Left renal pelvis (tissue), 4 donors: ENCODE measurements around the gene OSBPL10. TPM values are rescaled to one million over a fixed set of nuclear protein-coding genes. Genes with fewer than 3 reads are reported as not detected.
"Not testable (repeated sequence)": the region's sequence is repeated elsewhere in the genome, so short reads cannot be mapped to it uniquely, and the experiment has no call there.

Source experiments
- DNase-seq, 4 donors: peaks; one replicate each; pipeline ENCODE4 v3.0.0-alpha.2; 2013; ENCODE audit warnings: low read depth in 4 of 4, low spot score in 3 of 4
- polyA plus RNA-seq, 4 donors: library from polyadenylated mRNA; unstranded; fragments of 120-200 nt; gene quantifications; one replicate each; pipeline ENCODE4 v1.2.1, GENCODE V29; 2013; ENCODE audit not compliant: insufficient read length in 4 of 4

The OSBPL10 gene
- polyA plus RNA-seq, 4 donors, result 14.3 to 21.3 (median 19.1) TPM

- DNase-seq, result no peak
These were observed 195.3 kb downstream of the OSBPL10 start for GRCh38 chr3:31785734-31786133.

- no peak for DNase-seq
These were observed 195.8 kb downstream of the OSBPL10 start for GRCh38 chr3:31785286-31785685.

DNA sequence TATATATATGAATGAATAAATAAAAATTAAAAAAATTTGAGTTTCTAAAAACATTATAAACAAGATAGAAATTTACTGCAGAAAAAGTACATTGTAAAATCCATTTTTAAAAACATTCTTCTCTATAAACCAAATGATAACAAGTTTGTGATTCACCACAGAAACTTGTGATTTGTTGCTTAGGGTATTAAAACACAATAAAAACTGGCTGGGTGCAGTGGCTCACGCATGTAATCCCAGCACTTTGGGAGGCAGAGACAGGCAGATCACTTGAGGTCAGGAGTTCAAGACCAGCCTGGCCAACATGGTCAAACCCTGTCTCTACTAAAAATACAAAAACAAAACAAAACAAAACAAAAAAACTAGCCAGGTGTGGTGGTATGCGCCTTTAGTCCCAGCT is 197.2 kb downstream of the OSBPL10 start:
- not testable (repeated sequence) for DNase-seq

DNA sequence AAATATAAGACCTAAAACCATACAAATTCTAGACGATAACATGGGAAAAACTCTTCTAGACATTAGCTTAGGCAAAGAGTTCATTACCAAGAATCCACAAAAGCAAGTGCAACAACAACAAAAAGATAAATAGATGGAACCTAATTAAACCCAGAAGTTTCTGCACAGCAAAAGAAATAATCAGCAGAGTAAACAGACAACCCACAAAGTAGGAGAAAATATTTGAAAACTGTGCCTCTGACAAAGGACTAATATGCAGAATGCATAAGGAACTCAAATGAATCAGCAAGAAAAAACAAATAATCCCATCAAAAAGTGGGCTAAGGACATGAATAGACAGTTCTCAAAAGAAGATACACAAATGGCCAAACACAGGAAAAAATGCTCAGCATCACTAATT is 198.8 kb downstream of the OSBPL10 start:
- DNase-seq, result not testable (repeated sequence)

DNA sequence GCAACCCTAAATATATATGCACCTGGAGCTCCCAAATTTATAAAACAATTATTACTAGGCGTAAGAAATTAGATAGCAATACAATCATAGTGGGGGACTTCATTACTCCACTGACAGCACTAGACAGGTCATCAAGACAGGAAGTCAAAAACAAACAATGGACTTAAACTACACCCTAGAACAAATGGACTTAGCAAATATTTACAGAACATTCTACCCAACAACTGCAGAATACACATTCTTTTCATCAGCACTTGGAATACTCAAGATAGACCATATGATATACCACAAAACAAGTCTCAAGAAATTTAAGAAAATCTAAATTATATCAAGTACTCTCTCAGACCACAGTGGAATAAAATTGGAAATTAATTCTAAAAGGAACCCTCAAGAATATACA is 201.5 kb downstream of the OSBPL10 start:
- DNase-seq, result no peak

DNA sequence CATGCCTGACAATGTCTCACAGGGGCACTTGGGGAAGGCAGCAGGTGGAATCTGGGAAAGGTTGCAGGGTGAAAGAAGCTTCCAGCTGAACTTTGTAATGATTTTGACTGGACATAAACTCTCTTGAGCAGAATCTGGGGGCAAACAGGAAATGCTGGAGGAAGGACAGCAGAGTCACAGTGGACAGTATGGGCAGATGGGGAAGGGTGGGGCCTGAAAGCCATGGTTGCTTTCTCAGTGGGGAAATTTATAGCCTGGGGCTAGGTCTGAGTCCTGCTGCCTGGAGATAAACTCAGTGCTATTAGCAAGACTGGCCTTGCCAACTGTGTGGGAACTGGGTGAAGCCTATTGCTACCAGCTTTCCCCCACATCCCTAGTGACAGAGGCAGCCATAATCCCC is 203.2 kb downstream of the OSBPL10 start:
- DNase-seq, result no peak

GRCh38 chr3:31777092-31777491 is 204.0 kb downstream of the OSBPL10 start:
- DNase-seq, result no peak

- no peak for DNase-seq
These were observed 205.0 kb downstream of the OSBPL10 start for GRCh38 chr3:31776016-31776415.

DNA sequence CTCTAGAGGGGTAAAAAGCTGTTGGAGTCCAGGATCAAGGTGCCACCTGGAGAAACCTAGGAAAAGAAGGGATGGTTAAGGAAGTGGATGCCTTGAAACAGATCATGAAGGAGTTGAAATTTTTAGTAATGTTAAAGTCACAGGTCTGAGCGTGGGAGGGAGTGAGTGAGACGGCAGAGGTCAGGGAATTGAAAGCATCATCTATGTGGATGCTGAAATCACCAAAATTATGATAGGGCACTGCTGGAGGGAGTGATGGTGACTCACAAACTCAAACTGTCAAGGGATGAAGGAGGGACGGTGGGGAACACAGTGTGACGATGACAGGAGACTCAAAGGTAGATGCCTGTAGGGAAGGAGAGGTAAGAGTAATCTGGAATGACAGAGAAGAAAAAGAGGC is 205.7 kb downstream of the OSBPL10 start:
- no peak for DNase-seq

DNA sequence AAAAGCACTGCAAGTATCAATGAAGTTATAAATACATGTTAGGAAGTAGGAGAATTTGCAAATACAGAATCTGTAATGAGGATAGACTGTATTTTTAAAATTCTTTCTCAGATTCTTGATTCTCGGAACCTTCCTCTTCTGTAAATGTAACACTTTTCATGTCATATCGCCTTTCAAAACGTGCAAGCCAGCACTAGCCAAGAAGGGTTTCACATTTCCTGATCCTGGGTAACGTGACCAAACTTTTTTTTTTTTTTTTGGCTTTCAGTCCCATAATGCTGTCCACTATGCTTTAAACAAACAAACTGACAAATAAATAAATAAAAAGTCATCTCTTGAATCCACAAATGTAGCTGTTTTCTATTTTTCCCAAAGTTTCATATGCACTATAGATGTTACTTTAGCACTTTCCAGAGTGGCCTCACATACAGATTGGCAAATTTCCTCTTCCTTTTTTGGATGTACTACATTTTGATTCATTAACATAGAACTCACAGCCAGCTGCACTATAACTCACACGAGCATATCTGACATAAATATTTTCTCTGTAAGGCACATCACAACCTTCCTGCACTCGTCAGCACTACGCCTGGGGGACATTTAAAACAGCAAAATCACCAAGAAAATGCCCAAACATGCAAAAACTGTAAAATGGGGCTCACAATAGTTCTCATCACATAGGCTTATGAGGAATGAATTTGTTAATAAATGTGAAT is 208.1 kb downstream of the OSBPL10 start:
- no peak for DNase-seq

- DNase-seq, result no peak
These were observed 208.8 kb downstream of the OSBPL10 start for GRCh38 chr3:31772272-31772671.

DNA sequence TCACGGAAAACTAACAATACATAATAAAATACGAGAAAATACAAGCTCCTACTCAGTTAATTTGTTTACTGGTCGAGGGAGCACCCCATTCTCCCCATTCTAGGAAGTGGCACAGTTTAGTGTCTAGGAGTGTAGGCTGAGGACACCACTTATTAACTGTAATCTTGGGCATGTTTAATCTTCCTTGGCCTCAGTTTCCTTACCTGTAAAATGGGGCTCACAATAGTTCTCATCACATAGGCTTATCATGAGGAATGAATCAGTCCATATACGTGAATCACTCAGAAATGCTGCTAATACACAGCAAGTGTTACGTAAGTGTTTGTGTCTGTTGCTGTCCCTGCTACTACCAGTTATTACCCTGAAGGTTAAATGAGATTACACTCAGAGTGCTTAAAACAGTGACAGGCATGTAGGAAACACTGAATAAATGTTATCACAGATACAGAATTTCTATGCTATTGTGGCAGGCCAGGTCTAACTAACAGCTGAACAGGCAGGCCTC is 210.2 kb downstream of the OSBPL10 start:
- no peak for DNase-seq

- peak in 3 of 4 donors; percentile 67 to 69 (median 68) for DNase-seq
These were observed 212.5 kb downstream of the OSBPL10 start for GRCh38 chr3:31768479-31769125.

- no peak for DNase-seq
These were observed 213.1 kb downstream of the OSBPL10 start for GRCh38 chr3:31767920-31768319.

DNA sequence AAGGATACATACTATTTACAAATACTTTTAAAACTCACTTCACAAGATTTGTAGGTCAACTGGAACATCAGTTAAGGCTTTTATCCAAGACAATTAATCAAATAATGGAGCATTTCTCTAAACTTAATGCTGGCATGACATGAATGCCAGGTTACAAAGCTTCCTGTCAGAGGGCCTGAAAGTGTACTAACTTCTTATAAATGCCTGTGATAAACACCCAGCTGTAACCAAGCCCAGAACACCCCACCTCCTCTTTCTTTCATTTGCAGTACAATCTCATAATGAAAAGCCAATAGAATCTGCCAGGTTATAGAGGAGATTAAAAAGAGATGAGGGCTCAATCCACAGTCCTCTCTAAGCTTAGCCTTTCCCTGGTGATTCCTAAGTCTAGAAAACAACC is 214.4 kb downstream of the OSBPL10 start:
- DNase-seq, result no peak

- DNase-seq, result no peak
These were observed 215.2 kb downstream of the OSBPL10 start for GRCh38 chr3:31765871-31766270.

- no peak for DNase-seq
These were observed 217.3 kb downstream of the OSBPL10 start for GRCh38 chr3:31763731-31764130.

GRCh38 chr3:31762888-31763351 is 218.1 kb downstream of the OSBPL10 start:
- DNase-seq, result peak in 2 of 4 donors; percentile 22 to 49

GRCh38 chr3:31762097-31762764 is 218.8 kb downstream of the OSBPL10 start:
- no peak for DNase-seq

DNA sequence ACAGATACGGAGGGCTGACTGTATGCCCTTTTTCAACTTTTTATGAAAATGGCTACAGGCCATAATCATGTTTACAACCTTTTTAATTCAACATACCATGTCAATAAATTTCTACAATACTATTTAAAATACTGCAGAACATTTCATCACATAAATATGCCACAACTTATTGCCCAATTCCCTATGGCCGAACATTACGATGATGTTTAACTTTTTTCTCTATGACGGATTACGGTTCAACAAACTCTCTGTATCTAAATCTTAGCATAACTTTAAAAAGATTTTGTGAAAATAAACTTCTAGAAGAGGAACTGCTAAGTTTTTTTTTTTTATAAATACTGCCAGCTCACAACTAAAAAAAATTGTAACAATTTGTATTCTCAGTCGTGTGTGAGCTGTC is 220.4 kb downstream of the OSBPL10 start:
- DNase-seq, result no peak

GRCh38 chr3:31758322-31758965 is 222.6 kb downstream of the OSBPL10 start:
- no peak for DNase-seq
